ENCODE measurements around the gene LYG1.

- TF ChIP-seq POLR2AphosphoS5 (IDR thresholded peaks at IDR 0.05; ENCODE audit: low read depth, low read length): no peak
- TF ChIP-seq, protein P1, sequence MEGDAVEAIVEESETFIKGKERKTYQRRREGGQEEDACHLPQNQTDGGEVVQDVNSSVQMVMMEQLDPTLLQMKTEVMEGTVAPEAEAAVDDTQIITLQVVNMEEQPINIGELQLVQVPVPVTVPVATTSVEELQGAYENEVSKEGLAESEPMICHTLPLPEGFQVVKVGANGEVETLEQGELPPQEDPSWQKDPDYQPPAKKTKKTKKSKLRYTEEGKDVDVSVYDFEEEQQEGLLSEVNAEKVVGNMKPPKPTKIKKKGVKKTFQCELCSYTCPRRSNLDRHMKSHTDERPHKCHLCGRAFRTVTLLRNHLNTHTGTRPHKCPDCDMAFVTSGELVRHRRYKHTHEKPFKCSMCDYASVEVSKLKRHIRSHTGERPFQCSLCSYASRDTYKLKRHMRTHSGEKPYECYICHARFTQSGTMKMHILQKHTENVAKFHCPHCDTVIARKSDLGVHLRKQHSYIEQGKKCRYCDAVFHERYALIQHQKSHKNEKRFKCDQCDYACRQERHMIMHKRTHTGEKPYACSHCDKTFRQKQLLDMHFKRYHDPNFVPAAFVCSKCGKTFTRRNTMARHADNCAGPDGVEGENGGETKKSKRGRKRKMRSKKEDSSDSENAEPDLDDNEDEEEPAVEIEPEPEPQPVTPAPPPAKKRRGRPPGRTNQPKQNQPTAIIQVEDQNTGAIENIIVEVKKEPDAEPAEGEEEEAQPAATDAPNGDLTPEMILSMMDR (IDR thresholded peaks at IDR 0.05): no peak
Observed at GRCh38 chr2:99249951-99250350, 51.0 kb downstream of the LYG1 start.

Measured in Panc1 (cell line).